Measurements from ENCODE around the gene TXNDC8.

DNA sequence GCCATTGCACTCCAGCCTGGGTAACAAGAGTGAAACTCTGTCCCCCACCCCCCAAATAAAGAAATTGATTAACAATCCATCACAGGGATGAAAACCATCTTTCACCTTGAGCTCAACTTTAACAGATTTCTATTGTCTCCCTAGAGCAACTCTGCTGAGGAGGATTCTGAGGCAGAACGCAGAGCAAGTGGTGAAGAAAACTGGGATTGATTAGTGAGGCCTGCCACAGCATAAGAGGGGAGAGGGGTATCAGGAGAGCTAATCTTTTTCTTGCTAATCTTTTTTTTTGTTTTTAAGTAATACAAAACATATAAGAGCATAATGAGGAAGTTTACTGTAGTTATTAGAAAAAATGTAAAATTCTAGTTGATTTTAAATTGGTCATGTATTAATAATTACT lies 8.9 kb downstream of the TXNDC8 start:
- TF ChIP-seq, protein P1, sequence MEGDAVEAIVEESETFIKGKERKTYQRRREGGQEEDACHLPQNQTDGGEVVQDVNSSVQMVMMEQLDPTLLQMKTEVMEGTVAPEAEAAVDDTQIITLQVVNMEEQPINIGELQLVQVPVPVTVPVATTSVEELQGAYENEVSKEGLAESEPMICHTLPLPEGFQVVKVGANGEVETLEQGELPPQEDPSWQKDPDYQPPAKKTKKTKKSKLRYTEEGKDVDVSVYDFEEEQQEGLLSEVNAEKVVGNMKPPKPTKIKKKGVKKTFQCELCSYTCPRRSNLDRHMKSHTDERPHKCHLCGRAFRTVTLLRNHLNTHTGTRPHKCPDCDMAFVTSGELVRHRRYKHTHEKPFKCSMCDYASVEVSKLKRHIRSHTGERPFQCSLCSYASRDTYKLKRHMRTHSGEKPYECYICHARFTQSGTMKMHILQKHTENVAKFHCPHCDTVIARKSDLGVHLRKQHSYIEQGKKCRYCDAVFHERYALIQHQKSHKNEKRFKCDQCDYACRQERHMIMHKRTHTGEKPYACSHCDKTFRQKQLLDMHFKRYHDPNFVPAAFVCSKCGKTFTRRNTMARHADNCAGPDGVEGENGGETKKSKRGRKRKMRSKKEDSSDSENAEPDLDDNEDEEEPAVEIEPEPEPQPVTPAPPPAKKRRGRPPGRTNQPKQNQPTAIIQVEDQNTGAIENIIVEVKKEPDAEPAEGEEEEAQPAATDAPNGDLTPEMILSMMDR (IDR thresholded peaks at IDR 0.05; ENCODE audit: poor library complexity, severe bottlenecking), result no peak
- no peak for TF ChIP-seq EZH2 (IDR thresholded peaks at IDR 0.05; ENCODE audit: borderline replicate concordance, insufficient read depth, low read length, poor library complexity, severe bottlenecking)
- no peak for TF ChIP-seq POLR2AphosphoS5 (IDR thresholded peaks at IDR 0.05)
- TF ChIP-seq, protein P2, sequence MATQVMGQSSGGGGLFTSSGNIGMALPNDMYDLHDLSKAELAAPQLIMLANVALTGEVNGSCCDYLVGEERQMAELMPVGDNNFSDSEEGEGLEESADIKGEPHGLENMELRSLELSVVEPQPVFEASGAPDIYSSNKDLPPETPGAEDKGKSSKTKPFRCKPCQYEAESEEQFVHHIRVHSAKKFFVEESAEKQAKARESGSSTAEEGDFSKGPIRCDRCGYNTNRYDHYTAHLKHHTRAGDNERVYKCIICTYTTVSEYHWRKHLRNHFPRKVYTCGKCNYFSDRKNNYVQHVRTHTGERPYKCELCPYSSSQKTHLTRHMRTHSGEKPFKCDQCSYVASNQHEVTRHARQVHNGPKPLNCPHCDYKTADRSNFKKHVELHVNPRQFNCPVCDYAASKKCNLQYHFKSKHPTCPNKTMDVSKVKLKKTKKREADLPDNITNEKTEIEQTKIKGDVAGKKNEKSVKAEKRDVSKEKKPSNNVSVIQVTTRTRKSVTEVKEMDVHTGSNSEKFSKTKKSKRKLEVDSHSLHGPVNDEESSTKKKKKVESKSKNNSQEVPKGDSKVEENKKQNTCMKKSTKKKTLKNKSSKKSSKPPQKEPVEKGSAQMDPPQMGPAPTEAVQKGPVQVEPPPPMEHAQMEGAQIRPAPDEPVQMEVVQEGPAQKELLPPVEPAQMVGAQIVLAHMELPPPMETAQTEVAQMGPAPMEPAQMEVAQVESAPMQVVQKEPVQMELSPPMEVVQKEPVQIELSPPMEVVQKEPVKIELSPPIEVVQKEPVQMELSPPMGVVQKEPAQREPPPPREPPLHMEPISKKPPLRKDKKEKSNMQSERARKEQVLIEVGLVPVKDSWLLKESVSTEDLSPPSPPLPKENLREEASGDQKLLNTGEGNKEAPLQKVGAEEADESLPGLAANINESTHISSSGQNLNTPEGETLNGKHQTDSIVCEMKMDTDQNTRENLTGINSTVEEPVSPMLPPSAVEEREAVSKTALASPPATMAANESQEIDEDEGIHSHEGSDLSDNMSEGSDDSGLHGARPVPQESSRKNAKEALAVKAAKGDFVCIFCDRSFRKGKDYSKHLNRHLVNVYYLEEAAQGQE (IDR thresholded peaks at IDR 0.05; ENCODE audit: borderline replicate concordance), result no peak
- TF ChIP-seq TAF1 (IDR thresholded peaks at IDR 0.05; ENCODE audit: low read depth), result no peak
- no peak for TF ChIP-seq EP300 (conservative IDR thresholded peaks at IDR 0.05; ENCODE audit: poor library complexity, severe bottlenecking)
- no peak for TF ChIP-seq MXI1 (conservative IDR thresholded peaks at IDR 0.05; ENCODE audit: poor library complexity, severe bottlenecking)

Data from neural cell (in vitro differentiated cells).